ENCODE measurements around the gene SGIP1.

SGIP1 gene

GRCh38 chr1:66559517-66559916, 25.6 kb downstream of the SGIP1 start:
- Histone ChIP-seq H3K4me2 (no peak overlapping the region), H3K79me2 (ENCODE audit: insufficient read depth, low read depth) (no peaks in the 10 kb centered on the region), H3K27me3 (ENCODE audit: insufficient read depth, low read depth) (no peaks in the 10 kb centered on the region), H3K36me3 (ENCODE audit: insufficient read depth) (no peaks in the 10 kb centered on the region), H2AFZ (ENCODE audit: low read depth) (no peak overlapping the region), H4K20me1 (ENCODE audit: insufficient read depth) (no peaks in the 10 kb centered on the region), H3K4me3 (IDR thresholded peaks at IDR 0.05; ENCODE audit: insufficient read depth, low read depth, low read length) (no peak overlapping the region), H3K27ac (no peak overlapping the region), H3K4me1 (ENCODE audit: low read depth, poor library complexity, severe bottlenecking) (no peaks in the 10 kb centered on the region), H3K9ac (no peak overlapping the region)
- TF ChIP-seq CTCF (conservative IDR thresholded peaks at IDR 0.05; ENCODE audit: low read depth, low read length): no peak

GRCh38 chr1:66562561-66562960, 28.6 kb downstream of the SGIP1 start:
- H3K27ac ChIP-seq: no peak overlapping the region
- no peak overlapping the region for H2AFZ ChIP-seq (ENCODE audit: low read depth)
- no peaks in the 10 kb centered on the region for H3K27me3 ChIP-seq (ENCODE audit: insufficient read depth, low read depth)
- no peak overlapping the region for H3K4me3 ChIP-seq (IDR thresholded peaks at IDR 0.05; ENCODE audit: insufficient read depth, low read depth, low read length)
- no peak for TF ChIP-seq CTCF (conservative IDR thresholded peaks at IDR 0.05; ENCODE audit: low read depth, low read length)
- H3K36me3 ChIP-seq (ENCODE audit: insufficient read depth): no peaks in the 10 kb centered on the region
- no peaks in the 10 kb centered on the region for H4K20me1 ChIP-seq (ENCODE audit: insufficient read depth)
- no peaks in the 10 kb centered on the region for H3K4me1 ChIP-seq (ENCODE audit: low read depth, poor library complexity, severe bottlenecking)
- H3K79me2 ChIP-seq (ENCODE audit: insufficient read depth, low read depth): no peaks in the 10 kb centered on the region
- H3K9ac ChIP-seq: no peak overlapping the region
- no peak overlapping the region for H3K4me2 ChIP-seq

- no peaks in the 10 kb centered on the region for H3K79me2 ChIP-seq (ENCODE audit: insufficient read depth, low read depth)
- no peak overlapping the region for H3K4me2 ChIP-seq
- no peak overlapping the region for H2AFZ ChIP-seq (ENCODE audit: low read depth)
- no peaks in the 10 kb centered on the region for H3K4me1 ChIP-seq (ENCODE audit: low read depth, poor library complexity, severe bottlenecking)
- no peak overlapping the region for H3K9ac ChIP-seq
- no peaks in the 10 kb centered on the region for H3K36me3 ChIP-seq (ENCODE audit: insufficient read depth)
- no peak overlapping the region for H3K27ac ChIP-seq
- H4K20me1 ChIP-seq (ENCODE audit: insufficient read depth): no peaks in the 10 kb centered on the region
- H3K4me3 ChIP-seq (IDR thresholded peaks at IDR 0.05; ENCODE audit: insufficient read depth, low read depth, low read length): no peak overlapping the region
- H3K27me3 ChIP-seq (ENCODE audit: insufficient read depth, low read depth): no peaks in the 10 kb centered on the region
- no peak for TF ChIP-seq CTCF (conservative IDR thresholded peaks at IDR 0.05; ENCODE audit: low read depth, low read length)
Measured at GRCh38 chr1:66563094-66563800, 29.3 kb downstream of the SGIP1 start.

DNA sequence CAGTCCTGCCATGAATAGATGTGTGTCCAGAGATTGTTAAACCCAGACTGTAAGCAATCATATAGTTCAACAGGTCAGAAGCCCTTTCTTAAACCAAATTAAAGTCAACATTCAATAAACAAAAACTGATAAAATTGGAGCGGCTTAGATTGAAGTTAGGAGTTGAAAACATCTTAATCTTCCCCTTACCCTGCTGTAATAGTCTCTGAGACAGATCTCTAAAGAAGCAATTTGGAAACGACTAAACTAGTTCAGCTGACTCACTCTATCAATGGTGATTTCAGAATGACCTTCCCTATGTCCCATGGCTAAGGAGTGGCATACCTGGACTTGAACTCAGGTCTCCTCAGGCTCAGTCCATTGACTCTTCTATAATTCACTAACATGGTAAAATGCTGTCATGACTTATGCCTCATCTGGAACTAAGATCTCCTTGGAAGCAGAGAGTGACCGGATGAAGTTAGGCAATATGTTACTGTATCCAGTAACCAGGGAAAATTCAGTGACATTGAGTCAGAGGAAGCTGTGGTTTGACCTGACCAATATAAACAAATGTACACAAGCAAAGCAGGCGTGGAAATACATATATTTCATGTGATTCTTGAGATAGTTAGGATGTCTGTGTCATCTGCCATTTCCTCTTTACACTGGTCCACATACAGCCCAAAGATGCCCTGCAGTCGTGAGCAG, 30.1 kb downstream of the SGIP1 start:
- no peak for TF ChIP-seq CTCF (conservative IDR thresholded peaks at IDR 0.05; ENCODE audit: low read depth, low read length)
- Histone ChIP-seq H3K4me2 (no peak overlapping the region), H3K4me3 (IDR thresholded peaks at IDR 0.05; ENCODE audit: insufficient read depth, low read depth, low read length) (no peak overlapping the region), H3K79me2 (ENCODE audit: insufficient read depth, low read depth) (no peaks in the 10 kb centered on the region), H3K36me3 (ENCODE audit: insufficient read depth) (no peaks in the 10 kb centered on the region), H3K4me1 (ENCODE audit: low read depth, poor library complexity, severe bottlenecking) (no peaks in the 10 kb centered on the region), H3K27ac (no peak overlapping the region), H3K27me3 (ENCODE audit: insufficient read depth, low read depth) (no peaks in the 10 kb centered on the region), H2AFZ (ENCODE audit: low read depth) (no peak overlapping the region), H4K20me1 (ENCODE audit: insufficient read depth) (no peaks in the 10 kb centered on the region), H3K9ac (no peak overlapping the region)
